COLO668 (cell line): ENCODE measurements around the gene CRTC1.

Experiments
- DNase-seq: peaks from one replicate; lab custom pipeline; 2025; ENCODE audit not compliant: unreplicated experiment; lab: John Stamatoyannopoulos, UW

CRTC1 gene

GRCh38 chr19:18780631-18781030 lies 97.2 kb downstream of the CRTC1 start:
- no peak for DNase-seq

GRCh38 chr19:18781047-18781600 lies 97.6 kb downstream of the CRTC1 start:
- DNase-seq, result no peak

DNA sequence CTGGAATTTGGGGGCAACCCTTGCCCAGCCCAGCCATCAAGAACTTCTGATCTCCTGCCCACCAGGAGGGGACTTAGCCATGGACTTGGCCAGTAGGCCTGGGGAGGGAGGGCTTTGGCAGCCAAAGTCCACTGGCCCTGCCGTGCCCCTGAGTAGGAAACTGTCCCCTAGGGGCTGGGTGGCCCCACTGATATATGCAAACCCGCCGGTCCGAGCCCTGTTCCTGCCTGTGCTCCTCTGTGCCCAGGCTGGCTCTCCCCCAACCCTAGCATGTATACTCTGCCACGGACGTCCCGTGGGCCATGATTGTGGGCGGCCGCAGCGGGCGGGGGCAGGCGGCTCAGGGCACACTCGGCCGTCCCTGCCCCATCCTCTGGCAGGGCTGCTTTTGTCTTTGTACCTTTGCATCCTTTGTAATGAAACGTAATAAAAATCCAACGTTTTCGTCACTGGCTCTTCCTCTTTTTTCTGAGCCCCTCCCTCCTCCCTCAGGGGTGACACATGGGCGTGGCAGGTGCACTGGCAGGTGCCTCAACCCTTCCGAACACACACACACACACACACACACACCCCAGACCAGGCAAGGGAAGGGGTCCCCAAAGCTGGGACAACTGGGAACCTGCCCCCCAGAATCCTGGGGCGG lies 98.5 kb downstream of the CRTC1 start:
- no peak for DNase-seq

DNA sequence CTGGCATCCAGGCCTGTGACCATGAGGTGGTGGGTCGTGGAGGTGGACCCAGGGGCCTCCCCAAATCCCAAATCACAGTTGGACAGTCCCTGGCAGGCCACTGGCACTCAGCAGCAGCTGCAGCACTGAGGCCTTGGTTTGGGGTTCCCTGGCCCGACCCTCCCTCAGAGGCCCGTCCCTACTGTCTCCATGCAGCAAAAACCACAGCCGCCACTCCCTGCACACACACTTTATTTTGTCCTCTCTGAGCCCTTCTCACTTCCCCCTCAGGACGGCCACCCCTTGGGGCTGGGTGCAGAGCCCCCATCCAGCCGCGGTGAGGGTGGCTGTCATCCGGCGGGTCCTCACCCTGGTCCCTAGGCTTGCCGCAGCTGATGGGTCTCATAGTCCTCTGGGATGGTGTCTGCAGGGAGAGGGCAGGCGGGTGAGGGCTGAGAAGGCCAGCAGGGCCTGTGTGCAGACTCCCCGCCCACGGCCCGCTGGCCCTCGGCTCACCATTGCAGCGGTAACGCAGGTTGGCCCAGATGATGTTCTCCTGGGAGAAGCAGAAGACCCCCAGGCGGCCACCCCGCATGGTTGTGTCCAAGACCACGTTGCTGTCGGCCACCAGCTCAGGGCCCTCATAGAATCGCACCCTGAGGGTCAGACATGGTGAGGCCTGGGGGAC lies 99.2 kb downstream of the CRTC1 start:
- no peak for DNase-seq

- DNase-seq, result no peak
Observed at GRCh38 chr19:18783958-18784785, 100.7 kb downstream of the CRTC1 start.

GRCh38 chr19:18784786-18785120 lies 101.3 kb downstream of the CRTC1 start:
- no peak for DNase-seq

GRCh38 chr19:18785179-18786124 lies 102.0 kb downstream of the CRTC1 start:
- peak; percentile 69 for DNase-seq

DNA sequence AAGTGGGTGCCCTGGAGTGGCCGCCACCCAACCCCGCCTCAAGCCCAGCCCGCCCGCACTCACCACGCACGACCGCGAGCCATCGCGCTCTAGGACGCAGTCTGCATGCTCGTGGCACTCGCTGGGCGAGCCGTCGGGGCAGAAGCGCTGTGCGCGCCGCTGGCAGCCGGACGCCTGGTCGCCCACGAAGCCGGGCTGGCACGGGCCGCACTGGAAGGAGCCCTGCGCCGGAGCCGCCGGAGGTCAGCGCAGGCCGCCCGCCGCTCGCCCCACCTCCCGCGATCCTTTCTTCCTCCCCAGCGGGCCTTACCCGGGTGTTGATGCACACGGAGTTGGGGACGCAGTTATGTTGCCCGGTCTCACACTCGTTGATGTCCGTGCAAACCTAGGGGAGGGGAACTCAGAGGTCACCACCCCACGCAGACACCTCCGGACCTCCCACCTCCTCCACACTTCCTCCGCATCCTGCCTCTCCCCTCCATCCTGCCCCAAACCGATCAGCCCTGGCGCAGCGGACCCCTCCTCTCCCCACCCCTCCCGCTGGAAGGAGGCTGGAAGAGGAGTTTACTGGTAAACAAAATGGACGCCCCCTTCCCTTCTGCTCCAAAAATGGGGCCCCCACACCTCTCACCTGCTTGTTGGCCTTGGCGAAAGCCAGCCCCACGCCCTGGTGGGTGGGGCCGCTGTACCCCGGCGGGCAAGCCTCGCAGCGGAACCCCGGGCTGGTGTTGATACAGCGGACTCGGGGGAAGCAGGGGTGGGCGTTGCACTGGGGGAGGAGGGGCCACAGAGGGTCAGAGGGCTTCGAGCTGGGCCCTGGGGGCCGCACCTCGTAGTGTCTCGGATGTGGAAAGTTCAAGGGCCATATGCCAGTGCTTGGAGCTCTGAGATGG lies 105.3 kb downstream of the CRTC1 start:
- DNase-seq, result no peak

GRCh38 chr19:18789422-18789869 lies 106.0 kb downstream of the CRTC1 start:
- DNase-seq, result no peak

DNA sequence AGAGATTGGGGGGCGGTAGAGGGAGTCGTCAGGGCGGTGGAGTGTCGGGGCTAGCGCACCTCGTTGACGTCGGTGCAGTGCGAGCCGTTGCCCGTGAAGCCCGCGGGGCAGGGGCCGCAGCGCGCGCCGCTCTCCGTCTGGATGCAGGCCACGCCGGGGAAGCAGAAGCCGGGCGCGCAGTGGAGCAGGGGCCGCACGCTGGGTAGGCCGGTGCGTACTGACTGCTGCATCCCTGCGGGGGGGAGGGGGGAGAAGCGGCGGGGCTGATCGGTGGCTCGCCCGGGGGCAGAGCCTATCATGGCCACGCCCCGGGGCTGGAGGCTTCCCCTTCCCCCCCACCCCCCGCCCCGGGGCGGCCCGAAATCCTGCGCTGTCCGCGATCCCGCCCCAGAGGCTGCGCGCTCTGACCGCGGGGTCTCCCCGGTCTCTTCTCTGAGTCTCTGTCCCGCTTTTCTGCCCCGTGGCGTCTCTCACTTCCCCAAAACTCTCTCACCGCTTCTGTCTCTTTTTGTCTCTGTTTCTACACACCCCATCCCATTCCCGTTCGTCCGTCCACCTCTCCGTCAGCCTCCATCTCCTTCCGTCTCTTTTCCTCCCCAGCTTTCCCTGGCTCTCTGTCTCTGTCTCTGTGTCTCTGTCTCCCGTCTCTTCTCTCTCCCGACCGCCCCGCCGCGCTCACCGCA lies 106.5 kb downstream of the CRTC1 start:
- DNase-seq, result peak; percentile 46

DNA sequence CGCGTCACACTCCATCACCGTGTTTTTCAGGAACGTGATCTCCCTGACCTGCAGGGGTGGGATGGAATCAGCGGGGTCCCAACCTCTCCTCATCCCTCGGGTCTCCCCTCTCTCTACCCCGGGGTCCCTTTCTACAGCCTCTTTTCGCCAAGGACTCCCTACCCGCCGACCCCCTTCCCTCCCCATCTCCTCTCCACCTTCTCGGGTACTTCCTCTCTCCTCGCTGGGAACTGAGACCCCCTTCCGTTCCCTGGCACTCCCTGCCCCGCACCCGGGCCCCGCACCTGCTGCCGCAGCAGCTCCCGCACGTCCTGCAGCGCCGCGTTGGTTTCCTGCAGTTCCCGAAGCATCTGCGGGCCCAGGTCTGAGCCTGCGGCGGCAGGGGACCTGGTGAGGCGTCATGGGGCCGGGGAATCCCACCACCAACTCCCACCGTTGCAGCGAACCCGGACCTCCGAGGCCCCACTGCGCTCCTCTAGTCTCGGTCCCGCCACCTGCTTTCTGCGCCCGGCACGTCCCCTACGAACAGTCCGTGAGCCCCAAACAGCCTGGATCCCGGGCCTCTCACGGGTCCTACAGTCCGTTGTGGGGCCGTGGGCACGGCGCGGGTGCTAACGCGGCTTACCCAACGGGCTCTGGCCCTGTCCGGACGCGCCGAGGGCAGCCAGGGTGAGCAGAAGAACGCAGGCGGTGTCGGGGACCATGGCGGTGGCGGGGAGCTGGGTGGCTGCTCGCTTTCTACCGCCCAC lies 107.3 kb downstream of the CRTC1 start, which contains the start of gene COMP:
TSS of gene COMP (minus strand) at position 740 of the 749 bp plus-strand sequence. CDS start at position 704, 36 bp downstream.
- DNase-seq, result no peak

- no peak for DNase-seq
Observed at GRCh38 chr19:18791315-18791678, 107.8 kb downstream of the CRTC1 start.

DNA sequence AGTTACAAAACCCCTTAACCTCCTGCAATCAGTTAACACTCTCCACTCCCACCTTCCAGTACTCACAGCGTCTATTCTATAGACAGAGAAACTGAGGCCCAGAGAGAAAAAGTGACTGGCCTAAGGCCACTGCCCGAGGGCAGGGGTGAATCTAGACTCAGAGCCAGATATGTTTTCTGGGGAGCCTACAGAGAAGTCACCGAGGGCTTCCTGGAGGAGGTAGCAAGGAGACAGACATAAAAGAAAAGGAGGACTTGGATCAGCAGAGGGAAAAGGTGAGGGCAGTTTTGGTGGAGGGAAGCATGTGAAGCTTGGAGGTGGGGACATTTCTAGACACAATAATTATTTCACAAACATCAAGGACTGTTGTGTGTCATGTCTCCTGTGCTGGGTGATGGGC lies 109.2 kb downstream of the CRTC1 start:
- no peak for DNase-seq

- no peak for DNase-seq
Observed at GRCh38 chr19:18793144-18794028, 109.9 kb downstream of the CRTC1 start.

DNA sequence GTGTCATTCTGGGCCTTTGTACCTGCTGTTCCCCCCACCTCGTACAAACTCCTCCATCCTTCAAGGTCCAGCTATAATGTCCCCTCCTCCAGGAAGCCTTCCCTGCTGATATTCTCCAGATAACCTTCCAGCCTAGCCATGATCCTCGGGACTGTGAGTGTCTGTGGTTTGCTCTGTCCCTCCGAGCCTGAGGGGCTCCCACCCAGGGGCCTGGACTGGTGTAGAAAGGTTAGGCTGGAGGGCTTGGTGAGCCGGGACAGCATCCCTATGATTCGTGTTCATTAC lies 110.5 kb downstream of the CRTC1 start:
- no peak for DNase-seq

- DNase-seq, result no peak
Observed at GRCh38 chr19:18794692-18795091, 111.2 kb downstream of the CRTC1 start.

- no peak for DNase-seq
Observed at GRCh38 chr19:18795540-18795939, 112.1 kb downstream of the CRTC1 start.

DNA sequence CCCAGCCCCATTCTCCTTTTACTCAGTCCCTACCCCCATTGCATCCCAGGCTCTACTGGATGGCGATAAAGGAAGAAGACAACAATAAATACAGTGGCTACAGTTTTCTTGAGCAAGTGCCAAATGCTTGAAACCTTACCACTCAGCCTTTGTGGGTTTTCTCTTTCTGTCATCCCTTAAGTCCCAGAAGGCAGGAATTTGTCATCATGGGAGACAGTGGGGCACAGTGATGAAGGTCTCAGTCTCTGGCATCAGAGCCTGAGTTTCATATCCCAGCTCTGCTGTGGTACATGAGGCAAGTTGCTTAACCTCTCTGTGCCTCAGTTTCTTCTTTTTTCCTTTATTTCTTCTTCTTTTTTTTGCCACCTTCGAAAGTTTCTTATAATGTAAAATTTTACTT lies 112.8 kb downstream of the CRTC1 start:
- no peak for DNase-seq
